Measurements from ENCODE around the gene PFKFB4.
"Not testable (repeated sequence)": the region's sequence is repeated elsewhere in the genome, so short reads cannot be mapped to it uniquely, and the experiment has no call there.

The PFKFB4 gene

DNA sequence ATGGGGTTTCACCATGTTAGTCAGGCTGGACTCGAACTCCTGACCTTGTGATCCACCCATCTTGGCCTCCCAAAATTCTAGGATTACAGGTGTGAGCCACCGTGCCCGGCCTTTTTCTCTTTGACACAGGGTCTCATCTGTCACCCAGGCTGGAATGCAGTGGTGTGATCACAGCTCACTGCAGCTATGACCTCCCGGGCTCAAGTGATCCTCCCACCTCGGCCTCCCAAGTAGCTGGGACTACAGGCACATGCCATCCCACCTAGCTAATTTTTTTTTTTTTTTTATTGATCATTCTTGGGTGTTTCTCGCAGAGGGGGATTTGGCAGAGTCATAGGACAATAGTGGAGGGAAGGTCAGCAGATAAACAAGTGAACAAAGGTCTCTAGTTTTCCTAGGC lies 73.8 kb downstream of the PFKFB4 start:
- not testable (repeated sequence) for DNase-seq

DNA sequence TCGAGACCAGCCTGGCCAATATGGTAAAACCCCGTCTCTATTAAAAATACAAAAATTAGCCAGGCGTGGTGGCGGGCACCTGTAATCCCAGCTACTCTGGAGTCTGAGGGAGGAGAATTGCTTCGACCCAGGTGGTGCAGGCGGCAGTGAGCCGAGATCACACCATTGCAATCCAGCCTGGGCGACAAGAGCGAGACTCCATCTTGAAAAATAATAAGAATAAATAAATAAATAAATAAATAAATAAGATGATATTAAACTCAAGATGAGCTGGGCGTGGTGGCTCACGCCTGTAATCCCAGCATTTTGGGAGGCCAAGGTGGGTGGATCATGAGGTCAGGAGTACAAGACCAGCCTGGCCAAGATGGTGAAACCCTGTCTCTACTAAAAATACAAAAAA lies 75.7 kb downstream of the PFKFB4 start:
- DNase-seq, result not testable (repeated sequence)

DNA sequence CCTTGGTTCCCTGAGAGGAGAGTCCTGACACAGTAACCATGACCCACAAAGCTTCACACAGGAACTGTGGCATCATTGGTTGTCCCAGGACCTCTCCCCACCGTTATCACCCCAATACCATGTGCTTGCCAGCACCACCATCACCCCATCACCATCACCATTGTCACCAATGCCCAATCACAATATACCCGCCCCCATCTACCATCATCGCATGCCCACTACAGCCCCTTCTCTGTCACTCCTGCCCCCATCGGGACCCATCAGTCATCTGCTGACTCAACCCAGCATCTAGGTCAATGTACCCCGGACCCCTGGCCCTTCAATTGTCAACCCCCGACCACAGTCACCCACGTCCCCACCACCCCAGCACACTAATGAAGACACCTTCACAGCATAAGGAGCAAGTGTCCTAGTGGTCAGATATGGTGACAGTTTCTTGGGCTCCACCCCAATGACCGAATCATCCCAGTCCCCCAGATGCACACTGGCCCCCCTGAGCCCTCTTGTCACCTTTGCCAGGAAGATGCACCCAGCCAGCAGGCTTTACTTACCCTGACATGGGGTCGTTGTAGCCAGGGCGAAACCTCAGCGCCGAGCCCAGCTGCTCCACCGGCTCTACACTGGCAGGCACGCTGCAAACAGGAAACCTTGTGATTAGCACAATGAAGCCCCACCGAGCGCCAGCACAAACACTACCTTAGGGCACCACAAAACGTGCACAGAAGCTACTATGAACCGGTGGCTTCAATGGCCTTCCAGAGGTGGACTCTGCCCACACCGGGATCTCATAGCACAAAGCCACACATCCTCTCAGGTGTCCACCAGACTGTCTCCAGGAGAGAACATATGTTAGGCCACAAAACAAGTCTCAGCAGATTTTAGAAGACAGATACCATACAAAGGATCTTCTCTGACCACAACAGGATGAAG lies 77.7 kb downstream of the PFKFB4 start:
- no peak for DNase-seq

DNA sequence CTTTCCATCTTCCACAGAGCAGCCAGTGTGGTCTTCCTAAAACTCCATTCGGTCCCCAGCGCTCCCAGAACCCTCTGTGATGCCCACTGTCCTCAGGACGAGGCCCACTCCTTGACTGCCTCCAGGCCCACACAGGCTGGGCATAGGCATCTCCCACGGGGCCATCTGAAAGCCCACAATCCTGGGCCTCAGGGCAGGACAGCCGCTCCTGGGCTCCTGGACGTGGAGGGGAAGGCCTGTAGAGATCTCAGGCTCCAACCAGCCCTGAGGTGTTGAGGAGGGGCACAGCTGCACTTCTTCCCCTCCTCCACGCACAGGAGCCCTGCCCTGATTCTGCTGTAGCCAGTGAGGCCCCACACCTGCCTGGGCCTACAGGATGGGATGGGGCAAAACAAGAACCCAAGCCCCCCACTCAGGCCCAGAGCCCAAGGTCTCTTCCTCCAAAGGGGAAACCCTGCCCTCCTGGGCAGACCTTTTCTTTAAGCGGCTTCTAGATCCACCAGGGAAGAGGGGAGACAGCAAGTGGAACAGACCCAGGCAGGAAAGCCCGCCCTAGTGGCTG lies 78.6 kb downstream of the PFKFB4 start:
- DNase-seq, result no peak

DNA sequence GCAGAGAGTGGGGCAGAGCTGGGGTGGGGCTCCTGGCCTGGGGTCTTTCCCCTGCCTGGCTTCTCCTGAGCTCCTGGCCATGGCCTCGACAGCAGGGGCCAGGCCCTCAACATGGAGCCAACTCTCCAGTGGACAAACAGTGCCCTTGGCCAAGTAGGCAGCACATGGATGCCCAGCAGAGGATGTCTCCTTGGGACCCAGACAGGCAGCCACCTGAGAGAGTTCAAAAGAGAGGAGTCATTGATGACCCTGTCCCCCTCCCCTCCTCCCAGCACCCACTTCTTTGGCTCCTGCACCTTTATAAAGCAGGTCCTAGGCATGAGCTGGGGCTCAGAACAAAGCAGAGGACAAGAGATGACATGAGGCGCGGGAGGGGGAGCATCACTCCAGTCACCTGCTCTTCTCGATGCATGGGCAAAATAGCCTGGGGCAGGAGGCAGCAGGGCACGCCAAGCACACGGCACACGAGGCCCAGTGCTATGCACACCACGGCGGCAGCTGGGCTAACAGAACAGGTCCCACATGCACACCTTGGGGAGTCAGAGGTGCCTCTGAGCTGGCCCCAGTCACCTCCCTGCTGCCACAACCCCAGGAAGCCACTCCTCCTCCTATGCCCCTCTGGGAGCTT lies 80.1 kb downstream of the PFKFB4 start:
- DNase-seq, result no peak

DNA sequence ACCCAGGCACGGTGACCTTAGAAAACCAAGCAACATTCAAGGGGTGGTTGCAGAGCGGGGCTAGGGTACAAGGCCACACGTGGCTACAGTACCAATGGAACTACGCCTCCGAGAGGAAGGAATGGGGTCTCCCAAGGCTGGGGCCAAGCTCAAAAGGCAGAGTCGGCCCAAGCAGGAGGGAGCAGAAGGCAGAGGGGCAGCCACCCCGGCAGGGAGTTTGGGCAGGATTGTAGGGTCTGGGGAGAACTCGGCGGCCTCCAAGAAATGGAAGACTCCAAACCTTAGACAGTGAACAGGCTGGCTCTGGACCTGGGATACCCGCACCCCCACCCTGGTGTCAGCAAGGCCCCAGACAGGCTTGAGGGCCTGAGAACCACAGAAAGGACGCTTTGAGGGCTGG lies 81.4 kb downstream of the PFKFB4 start:
- DNase-seq, result no peak

DNA sequence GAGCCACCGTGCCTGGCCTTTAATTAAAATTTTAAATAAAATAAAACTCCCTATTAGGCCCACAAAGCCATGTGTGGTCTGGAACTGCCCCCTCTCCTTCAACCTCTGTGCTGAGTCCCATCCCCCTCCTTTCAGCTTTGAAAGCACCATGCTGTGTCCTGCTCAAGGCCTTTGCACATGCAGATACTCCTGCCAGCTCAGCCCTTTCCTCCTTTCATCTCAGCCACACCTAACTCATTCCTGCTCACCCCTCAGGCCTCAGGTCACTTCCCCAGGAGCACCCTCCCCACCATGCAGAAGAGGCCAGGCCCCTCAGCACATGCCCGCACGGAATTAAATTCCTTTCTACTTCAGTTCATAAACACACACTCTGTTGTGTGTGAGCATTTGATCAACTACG lies 82.0 kb downstream of the PFKFB4 start:
- DNase-seq, result no peak

DNA sequence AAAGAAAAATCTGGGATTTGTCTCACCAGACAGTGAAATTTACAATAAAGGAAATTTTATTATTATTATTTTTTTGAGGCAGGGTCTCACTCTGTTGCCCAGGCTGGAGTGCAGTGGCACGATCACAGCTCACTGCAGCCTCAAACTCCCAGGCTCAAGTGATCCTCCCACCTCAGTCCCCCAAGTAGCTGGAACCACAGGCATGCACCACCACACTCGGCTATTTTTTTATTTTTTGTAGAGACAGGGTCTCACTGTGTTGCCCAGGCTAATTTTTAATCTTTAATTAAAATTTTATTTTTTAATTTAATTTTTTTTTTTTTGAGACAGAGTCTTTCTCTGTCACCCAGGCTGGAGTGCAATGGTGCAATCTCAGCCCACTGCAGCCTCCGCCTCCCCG lies 82.6 kb downstream of the PFKFB4 start:
- DNase-seq, result not testable (repeated sequence)

DNA sequence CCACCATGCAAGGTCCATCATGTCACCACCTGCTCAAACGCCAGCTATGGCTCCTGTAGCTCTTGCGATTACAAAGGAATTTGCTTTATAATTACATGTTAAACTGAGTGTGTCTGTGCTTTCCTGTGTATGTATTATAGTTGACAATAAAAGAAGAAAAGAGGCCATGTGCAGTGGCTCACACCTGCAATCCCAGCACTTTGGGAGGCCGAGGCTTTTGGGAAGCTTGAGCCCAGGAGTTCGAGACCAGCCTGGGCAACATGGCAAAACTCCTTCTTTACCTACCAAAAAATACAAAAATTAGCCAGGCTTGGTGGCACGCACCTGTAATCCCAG lies 83.0 kb downstream of the PFKFB4 start:
- DNase-seq, result no peak

DNA sequence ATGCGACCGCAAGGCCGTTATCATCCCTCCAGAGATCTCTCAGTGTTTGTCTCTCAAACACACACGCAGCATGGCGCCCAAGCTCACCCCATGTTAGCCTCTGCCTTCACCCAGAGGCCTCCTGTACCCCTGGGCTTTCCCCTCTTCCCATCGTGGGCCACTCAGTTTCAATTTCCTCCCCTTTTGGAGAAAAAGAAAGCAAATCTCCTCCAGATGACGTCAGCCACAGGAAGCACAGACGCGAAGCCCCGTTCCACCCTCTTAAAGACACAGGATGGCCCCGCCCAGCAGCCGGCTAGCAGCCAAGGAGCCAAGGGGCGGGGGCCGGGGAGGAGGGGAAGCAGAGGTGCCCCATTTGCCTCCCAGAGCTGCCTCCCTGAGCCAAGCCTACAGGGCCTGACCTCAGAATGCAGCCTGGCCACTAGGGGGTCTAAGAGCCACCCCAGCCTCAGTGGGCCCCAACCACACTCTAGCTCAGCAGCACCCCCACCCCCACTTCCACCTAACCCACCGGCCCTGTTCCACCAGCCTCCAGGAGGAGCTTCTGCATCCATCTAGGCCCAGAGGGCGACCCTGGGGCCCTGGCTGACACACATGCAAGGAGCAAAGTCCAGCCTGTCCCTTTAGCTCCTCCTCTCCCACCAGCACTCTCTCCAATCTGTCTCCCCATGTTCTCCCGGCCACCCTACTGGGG lies 83.5 kb downstream of the PFKFB4 start:
- DNase-seq, result peak; percentile 80 to 85

DNA sequence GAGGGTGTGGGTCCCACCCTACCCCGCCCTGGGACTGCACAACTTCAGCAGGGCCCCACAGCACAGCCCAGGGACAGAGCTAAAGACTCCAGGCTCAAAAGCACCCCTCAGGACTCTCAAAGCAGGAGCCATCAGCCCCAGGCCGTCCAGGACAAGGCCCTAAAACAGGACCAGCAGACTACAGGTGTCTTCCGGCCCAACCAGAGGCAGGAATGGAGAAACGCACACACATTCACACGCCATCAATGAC lies 84.0 kb downstream of the PFKFB4 start:
- no peak for DNase-seq

DNA sequence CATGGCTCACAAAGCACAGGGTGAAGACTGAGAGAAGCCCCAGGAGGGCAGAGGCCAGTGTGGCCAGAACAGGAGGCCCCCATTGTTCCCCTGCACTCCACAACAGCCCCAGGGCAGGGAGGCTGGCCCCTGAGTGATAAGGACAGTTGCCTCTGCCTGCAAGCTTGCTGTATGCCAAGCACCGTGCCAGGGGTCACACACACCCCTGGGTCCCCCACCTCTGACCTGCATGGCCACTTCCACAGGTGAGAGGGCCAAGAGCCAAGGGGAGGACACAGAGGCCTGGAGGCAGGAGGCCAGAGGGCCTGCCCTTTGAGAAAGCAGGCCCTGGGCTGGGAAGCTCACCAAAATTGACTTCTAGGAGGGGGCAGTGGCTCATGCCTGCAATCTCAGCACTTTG lies 86.3 kb downstream of the PFKFB4 start:
- no peak for DNase-seq

DNA sequence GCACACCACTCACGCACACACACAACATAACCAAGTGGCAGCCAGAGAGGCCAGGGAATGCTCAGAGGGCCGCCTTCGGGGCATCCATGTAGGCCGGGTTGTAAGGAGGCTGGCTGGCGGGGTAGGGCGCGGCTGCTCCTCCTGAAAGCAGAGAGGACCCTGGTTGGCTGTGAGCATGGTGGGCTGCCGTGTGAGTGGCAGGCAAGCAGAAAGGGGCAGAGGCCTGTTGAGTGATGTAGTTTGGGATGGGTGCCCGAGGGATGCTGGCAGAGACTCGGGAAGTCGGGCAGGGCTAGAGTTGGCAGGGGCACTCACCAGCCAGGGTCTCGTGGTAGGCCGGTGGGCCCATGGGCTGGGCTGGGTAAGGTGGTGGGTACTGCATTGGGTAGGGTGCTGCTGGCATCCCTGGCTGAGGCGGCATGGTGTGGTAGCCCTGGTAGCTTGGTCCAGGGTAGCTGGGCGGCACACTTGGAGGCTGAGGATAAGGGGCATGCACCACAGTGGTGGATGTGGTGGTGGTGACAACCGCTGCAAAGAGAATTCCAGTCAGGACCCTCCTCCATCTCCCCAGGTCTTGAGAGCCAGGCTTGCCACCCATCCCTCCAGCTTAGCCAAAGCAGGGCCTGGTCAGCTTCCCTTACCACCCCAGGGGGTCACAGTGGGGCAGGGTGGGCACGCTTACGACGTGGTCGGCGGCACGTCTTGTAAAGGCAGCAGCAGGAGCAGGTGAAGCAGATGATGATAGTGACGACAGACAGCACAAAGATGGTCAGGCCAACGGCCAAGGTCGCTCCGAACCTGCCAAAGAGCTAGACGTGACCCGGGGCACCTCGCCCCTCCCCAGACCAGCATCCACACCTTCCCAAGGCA lies 87.3 kb downstream of the PFKFB4 start:
- no peak for DNase-seq

DNA sequence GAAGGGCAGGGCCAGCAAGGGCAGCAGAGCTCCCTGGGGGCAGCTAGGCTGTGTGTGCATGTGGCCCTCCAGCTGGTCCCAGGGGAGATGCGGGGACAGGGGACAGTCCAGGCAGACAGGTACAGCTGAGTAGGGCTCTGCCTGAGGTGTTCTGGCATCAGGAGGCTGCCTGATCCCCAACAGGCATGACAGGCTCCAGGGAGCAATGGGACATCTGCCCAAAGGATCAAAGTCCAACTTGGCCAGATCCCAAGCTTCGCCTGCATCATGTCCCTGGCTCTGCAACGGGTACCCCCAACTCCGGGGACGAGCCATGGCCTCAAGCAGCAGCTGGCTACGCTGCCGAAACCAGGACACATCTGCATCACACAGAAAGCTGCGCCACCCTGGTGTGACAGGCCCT lies 88.3 kb downstream of the PFKFB4 start:
- DNase-seq, result no peak

Measured in SHP77 (cell line).